ENCODE measurements around the gene ADA.
"Not testable (repeated sequence)": the region's sequence is repeated elsewhere in the genome, so short reads cannot be mapped to it uniquely, and the experiment has no call there.

Gene ADA

DNA sequence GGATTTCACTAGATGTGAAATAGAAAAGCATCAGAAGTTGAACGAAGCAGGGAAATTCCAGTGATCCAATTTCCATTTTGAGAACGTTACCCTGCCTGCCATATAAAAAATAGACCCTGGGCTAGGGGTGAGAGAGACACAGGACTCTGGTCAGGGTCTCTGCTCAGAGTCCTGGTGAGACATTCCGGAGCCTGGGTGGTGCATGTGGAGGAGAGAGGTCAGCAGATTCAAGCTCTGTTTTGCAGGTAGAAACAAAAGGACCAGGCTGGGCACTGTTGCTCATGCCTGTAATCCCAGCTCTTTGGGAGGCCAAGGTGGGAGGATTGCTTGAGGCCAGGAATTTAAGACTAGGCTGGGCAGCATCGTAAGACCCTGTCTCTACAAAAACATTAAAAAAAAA is 51.2 kb downstream of the ADA start:
- no peak for DNase-seq (ENCODE audit: low read depth in 3 of 3)

DNA sequence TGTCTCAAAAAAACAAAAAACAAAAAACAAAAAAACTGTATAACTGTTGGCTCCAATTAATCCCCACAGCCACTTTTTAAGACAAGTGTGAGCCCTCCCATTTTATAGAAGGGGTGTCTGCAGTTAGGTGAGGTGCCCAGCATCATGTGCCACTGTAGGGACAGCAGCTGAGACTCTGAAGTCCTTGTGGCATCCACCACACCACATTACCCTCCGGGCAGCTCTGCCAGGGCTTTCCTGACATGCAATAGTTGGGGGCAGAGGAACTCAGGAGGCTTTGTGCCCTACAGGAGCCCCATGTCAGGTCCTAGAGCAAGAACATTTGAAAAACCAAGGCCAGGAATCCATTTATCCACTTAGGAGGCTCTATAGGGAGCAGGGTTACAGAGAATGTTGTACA is 51.8 kb downstream of the ADA start:
- DNase-seq (ENCODE audit: low read depth in 3 of 3), result no peak

DNA sequence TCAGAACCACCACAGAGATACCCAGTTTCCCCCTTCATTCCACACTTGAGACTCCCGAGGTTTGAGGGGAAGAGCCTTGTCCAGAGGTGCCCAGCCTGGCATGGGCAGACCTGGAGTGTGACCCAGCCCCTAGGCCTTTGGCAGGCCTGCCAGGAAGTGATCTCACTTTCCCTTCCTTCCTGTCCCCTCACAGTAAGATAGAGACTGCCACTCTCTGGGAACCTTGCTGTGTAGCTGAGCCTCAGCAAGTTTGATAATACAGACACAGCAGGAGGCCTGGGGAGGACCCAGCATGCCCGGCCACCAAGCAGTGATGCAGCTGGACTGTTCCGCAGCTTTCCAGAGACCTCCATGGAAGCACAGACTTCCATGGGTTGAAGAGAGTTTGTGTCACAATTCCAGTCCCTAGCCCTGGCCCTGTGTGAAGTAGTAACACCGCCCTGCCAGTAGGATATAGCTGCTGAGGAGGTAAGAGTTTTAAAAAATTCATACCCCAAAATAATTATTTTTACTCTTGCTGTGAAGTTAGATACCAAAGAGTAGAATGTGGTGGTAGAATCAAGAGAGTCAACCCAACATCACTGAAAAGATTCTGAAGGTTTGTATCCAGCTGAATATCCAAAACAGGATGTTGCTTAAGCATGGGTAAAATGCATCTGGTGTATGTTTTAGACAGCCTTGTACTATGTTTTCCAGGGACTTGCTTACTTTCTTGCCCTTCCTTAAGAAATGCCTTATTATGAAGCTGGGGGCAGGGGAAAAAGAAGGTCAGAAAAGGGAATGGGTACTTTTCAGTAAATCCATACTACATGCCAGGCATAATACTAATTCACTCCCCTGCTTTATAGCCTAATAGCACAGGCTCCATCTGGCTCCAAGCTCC is 52.8 kb downstream of the ADA start:
- no peak for DNase-seq (ENCODE audit: low read depth in 3 of 3)

DNA sequence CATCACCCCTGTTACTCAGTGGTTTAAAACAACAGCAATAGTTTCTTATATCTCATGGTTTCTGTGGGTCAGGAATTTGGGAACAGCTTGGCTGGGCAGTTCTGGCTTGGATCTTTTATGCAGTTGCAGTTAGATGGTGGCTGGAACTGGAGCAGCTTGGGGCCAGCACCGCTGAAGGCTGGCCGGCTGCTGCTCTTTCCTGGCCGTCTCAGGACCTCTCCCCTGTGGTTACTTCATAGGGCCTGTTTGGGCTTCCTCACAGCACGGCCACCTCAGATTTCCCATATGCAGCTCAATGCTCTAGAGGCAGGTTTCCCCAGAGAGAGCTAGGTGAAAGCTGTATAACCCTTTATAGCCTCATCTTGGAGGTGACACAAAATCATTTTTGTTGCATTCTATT is 53.6 kb downstream of the ADA start:
- no peak for DNase-seq (ENCODE audit: low read depth in 3 of 3)

DNA sequence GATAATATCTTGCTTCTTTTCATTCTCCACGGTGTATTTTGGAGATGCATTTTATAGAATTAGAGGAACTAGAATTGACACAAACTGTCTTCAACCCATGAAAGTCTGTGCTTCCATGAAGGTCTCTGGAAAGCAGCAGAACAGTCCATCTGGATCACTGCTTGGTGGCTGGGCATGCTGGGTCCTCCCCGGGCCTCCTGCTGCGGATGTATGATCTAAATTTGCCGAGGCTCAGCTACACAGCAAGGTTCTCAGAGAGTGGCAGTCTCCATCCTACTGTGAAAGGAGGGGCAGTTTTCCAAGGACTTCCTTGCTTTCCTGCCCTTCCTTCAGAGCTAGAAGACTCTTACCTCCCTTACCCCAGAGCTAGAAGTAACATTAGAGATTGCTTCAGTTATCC is 54.0 kb downstream of the ADA start:
- no peak for DNase-seq (ENCODE audit: low read depth in 3 of 3)

DNA sequence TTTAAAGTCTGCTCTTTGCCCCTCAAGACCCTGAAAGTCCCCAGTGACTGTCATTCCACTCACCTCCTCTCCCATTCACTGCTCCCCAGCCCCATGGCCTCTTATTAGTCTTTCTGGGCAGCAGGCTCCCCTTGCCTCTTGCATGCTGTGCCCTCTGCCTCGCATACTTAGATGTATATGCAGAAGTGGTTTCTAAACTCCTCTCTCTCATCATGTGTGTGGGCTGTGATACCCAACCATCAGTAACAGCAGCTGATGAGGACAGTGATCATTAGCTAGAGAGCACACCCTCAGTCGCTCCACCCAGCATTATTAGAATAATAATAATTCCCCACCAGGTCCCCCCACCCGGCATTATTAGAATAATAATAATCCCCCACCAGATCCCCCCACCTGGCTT is 54.6 kb downstream of the ADA start:
- DNase-seq (ENCODE audit: low read depth in 3 of 3), result no peak

DNA sequence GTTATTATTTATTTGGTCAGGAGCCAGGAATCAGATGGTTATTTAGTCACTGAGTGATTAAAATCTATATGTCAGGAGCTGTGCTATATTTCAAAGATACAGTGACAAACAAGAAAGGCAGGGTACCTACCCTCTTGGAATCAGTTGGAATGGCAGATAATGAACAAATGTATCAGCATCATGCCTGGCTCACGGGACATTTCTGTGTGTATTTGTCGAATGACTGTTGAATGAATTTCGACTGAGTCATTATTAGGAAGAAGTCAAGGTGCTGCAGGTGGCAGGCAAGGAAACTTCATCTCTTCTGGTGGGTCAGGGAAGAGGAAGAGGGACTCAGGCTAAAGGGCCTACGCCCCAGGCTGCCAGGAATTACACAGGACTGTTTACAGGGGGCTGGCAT is 55.5 kb downstream of the ADA start:
- no peak for DNase-seq (ENCODE audit: low read depth in 3 of 3)

DNA sequence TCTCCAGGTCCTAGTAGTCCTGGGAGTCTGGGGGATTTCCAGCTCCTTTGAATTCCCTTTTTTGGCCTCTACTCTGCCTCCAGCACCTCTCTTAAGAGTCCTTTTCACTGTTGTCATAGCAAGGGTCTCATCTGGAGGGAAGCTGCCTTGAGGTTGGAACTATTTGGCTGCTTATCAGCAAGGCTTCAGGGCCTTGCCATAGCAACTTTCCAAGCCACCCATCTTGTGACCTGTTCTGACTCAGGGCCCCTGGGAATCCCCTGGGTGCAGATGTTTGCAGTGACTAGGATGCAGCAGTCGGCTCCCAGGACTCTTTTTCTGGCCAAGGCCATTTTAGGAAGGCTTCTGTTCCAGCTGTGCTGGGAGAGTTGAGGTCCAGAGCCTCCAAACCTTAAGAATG is 56.8 kb downstream of the ADA start:
- no peak for DNase-seq (ENCODE audit: low read depth in 3 of 3)

DNA sequence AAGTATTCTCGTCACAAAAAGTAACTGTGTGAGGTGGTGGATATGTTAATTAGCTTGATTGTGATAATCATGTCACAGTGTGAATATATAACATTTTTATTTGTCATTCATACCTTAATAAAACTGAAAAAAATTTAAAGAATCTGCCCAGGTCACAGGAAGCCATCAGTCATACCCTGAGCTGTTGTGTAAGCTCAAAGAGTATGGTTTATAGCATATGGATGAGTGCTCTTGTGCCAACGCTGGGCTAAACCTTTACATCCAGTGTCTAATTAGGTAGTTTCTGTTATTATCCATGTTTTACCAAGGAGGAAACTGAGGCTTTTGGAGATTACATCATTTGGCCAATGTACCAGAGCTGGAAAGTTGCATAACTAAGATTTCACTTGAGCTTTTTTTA is 57.7 kb downstream of the ADA start:
- DNase-seq (ENCODE audit: low read depth in 3 of 3), result no peak

DNA sequence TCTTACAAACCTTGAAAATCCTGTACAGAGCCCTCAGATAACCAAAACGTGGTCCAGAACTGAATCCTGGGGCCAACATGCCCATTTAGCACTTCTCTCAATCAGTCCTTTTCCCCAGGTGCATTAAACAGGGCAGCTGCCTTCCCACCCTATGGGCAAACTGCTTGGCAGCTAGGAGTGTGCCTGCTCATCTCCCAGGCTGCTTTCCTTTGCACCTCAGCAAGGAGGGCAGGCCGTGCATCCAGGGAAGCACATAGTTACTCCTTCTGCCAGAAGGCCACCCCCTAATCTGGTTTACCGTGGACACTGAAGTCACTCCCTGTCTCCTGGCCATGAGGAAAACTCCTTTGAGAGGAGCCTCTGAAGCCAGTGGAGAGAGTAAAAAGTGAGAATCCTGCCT is 59.1 kb downstream of the ADA start:
- no peak for DNase-seq (ENCODE audit: low read depth in 3 of 3)

DNA sequence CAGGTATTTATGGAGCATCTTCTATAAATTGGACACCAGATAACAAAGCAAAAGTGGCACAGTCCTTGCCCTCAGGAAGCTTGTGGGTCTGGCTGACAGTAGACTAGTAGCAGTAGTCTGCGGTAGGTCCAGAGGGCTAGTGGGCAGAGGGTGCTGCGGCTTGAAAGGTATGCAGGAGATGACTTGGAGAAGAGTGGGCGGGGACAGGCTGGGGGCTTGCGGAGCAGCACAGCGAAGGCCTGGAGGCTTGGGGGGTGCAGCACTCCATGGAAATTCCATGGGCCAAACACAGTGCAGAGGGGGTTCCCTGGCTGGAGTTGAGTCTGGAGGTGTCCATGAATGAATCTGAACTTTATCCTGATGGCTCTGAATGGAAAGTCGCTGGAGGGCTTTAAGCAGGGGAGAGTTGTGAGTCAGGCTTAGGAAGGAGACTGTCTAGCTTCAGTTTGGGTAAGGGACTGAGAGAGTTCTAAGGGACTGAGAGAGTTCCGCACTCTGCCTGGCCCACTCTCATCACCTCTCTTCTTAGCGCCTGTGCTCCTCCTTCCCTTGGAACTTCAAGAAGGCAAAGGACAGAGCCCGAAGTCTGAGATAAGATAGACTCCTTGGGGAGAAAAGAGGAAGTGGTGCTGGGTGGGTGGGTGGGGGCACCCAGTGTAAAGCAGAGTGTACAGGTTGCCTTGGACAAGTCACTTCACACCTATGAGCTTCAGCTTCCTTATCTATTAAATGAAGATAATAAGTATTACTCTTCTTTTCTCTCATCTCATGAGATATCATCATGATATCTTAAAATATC is 60.3 kb downstream of the ADA start:
- no peak for DNase-seq (ENCODE audit: low read depth in 3 of 3)

DNA sequence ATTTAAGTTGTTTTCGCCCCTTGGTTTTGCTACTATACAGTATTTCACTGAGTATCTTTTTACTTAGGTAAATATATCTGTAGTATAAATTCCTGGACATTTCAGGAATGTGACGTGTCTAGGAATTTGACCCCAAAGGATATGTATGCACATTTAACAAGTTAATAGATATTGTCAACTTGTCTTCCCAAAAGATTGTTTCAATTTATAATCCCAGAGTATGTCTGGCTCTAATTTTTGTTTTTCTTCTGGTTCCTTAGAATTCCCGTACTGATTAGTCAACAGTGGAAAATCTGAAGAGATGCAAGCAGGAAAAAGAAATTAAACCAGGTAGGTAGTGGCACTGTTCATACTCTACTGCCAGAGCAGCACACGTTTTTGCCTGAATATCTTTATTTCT is 62.0 kb downstream of the ADA start:
- no peak for DNase-seq (ENCODE audit: low read depth in 3 of 3)

DNA sequence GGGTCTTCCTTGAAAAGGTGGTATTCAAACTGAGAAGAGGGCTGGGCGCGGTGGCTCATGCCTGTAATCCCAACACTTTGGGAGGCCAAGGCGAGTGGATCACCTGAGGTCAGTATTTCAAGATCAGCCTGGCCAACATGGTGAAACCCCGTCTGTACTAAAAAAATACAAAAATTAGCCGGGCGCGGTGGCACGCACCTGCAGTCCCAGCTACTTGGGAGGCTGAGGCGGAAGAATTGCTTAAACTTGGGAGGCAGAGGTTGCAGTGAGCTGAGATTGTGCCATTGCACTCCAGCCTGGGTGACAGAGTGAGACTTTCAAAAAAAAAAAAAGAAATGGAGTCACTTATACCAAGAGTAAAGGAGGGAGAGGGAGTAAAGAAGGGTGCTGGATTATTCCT is 63.2 kb downstream of the ADA start:
- not testable (repeated sequence) for DNase-seq (ENCODE audit: low read depth in 3 of 3)

DNA sequence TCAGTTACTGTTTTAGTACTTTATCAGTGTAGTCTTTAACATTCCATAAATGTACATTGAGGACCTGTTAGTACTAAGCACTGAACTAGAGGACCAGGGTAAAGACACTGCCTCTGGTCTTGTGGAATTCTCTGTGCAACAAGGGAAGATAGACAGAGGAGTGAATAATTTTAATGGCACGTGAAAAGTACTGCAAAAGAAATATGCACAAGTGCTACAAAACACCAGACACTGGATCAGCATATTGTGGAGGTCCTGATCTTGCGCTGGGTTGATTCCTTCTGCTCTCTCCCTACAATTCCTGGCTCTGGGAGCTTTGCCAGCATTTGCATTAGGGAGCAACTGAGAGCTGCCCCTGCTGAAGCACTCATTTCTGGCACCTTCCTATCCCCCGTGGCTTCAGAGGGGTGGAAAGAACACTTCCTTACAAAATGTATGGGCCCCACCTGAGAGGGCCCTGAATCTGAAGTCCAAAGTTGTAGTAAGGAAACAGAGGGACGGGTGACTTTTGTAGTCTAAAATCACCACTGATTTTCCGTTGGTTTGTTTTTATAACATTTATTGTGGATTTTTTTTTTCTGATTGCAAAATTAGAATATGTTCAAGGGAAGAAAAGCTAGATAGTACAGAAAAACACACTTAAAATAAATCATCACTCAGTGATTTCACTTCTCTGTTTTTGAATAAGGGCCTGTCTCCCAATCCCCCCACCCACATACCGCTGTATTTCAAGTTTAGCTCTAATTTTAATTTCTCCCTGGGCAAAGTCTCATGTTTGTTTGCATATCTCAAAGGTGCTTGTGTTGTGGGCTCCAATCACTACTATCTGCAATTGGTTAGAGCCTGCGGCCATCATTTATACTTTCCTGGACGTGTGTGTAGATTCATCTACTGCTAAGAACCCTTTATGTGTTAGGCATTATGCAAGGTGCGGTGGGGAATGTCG is 64.2 kb downstream of the ADA start:
- no peak for DNase-seq (ENCODE audit: low read depth in 3 of 3)

DNA sequence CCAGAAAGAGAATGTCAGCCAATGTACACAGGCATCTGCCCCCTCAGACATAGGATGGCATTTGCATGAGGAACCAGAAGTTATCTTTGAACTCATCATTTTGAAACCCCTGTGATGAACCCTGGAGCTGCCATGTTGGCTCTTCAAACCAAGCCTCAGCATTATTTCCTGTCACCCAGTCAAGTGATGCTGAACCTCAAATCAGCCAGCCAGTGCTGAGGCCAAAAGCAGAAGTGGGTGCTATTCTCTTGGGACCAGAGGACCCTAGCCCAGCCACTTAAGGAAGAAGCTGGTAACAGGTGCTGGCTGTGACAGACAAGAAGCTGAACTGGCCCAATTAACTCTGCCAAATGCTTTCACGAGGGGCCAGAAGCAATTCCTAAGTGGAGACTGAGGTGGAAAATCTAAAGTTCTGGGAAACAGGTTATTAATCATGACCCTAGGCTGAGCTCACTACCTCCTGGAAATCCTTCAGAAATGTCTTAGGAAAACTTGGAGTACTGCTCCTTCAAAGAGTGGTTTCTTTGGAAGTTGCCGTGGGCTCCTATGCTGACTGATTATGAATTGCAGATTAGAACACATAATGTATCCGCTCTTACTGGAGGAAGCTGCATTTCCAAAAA is 65.1 kb downstream of the ADA start:
- no peak for DNase-seq (ENCODE audit: low read depth in 3 of 3)

DNA sequence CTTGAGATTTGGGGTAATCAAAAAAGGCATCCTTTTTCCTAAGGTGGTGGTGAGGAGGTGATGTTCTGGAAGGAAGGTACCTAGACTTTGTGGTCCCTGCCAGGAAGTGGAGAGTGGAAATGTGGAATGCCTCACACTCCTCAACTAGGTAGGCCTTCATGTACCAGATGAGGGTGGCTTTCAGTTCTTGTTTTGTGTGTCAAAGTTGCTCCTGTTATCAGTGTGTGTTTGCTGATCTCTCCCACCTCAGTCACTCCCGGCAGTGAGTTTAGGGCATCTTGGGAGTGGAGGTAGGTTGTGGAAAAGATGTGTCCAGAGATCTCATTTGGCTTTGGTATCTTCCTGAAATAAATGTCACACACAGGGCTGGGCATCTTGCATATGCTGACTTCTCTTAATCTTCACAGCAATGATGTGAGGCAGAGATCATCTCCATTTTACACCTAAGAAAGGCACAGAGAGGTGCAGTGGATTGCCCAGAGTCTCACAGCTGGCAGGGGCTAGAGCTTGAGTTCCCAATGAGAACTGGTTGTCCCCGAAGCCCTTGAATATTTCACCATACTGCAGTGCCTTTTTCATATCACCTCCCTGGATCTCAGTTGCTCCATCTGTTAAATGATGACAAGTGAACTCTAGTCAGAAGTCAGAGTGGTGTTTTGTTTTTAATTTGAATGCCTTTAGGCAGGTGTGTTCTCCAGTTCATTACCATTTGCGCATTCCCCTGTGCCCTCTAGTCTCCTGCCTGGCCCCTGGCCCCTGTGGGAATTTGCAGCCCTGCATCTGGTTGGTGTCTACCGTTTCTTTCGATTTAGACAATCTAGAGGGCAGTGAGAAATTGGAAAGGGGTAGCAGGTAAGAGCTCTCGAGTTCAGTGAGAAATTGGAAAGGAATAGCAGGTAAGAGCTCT is 66.2 kb downstream of the ADA start:
- no peak for DNase-seq (ENCODE audit: low read depth in 3 of 3)

DNA sequence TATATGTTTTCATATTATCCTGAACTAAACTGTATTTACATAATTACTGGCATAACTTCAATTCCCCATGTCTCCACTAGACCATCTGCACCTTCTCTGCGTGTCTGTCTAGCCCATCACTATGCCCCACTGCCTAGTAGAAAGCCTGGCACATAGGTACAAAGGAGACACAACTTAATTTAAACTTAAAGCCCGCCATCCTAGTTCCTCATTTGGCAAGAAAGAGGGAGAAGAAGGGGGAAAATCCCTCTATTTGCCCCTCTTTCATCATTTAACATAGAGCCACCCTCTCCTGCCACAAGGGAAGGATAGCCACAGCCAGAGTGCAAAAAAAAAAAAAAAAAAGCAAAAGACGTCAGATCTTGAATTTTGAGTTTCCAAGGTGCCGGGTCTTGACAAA is 67.3 kb downstream of the ADA start:
- no peak for DNase-seq (ENCODE audit: low read depth in 3 of 3)

DNA sequence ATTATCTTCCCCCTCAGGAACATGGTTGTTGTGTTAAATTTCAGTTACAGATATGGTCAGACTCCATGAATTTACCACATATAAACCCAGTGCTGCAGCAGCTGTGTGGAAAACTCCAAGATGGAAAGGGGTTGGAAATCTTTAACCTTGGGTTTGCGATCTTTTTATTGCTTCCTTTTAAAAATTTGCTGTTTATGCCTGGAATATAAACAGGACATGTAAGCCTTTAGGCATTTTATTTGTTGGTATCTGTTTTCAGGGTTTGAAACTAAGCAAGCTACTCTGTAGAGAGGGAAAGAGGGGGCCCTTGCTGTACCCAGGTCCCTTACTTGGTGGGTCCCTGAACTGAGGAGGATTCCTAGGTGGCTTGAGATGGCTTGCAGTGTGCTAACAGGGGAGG is 68.3 kb downstream of the ADA start:
- no peak for DNase-seq (ENCODE audit: low read depth in 3 of 3)

DNA sequence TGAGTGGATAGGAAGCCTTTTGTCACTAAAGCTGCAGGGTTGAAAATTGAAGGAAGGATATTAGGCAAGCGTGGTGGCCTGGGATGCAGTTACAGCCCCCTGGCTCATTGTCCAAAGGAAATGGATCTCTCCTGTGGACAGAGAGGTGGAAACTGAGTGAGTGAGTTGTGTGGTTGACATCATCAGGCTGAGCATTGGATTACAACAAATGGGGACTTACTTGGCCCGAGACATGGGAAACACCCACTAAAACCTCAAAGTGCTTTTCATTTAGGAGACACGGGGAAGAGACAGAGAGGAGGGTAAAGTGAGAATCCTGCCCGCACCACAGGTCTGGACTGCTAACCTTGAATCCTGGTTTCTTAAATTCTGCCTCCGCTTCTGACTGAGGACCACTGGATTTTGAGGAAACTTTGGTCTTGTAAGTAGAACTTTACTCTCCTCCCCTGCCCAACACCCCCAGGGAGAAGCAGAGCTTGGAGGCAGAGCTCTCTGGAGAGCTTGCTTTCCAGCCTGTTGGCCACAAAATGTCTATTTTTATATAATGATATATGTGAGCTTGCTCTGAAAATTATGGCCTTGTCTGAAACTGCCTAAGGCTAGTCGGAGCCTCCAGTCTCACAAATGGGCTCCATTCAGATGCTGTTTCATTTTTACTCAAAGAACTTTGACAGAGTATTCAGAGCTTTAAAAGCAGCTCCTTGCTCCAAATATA is 69.0 kb downstream of the ADA start, which contains the start of gene PKIG:
Gene PKIG, plus strand, starts transcription at position 269 of the 715 bp plus-strand sequence. CDS start 31,978 bp downstream, outside the sequence.
- DNase-seq (ENCODE audit: low read depth in 3 of 3), result no peak

DNA sequence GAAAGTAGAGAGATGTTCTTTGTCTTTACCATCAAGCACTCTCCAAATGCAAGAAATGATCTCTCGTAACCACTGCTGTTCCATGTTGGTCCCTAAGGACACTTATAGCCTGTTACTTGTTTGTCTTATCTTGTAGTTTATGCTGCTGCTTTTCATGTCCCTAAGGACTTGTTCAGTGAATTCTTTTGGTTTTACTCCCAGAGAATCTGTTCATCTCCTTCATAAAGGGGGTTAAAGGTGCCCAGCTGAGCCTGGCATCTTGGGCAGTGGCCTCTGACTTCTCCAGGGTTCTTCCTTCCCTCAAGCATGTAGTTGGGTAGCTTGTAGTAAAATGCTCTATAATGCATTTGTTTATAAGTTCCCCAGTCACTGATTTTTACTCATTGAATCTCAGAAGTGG is 70.0 kb downstream of the ADA start:
- DNase-seq (ENCODE audit: low read depth in 3 of 3), result no peak

Data from stimulated activated CD4-positive, alpha-beta T cell treated with anti-CD3 and anti-CD28 coated beads, TNF-alpha, amount 100 ng/mL, for 4 hours (primary cell).